ENCODE results near the gene FAN1. TPM values are rescaled to one million over a fixed set of nuclear protein-coding genes. Genes with fewer than 3 reads are reported as not detected.

FAN1 gene
- total RNA-seq, 1 experiment from 2014 or later: 28.2 TPM

DNA sequence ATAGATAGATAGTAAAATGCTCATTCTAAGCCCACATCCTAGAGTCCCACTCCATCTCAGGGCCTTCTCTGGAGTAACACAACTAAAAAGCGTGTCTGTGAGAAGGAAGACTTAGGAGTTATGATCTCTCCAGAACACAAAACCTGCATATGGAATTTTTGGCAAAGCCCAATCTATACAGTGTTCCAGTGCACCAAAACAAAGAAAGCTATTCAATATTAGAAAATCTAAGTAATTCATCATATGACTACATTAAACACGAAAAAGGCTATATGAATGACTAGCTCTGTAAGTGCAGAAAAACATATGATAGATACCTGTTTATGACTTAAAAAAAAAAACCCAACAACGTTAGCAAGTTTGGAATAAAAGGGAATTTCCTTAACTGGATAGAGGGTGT lies 60.0 kb downstream of the FAN1 start:
- H3T11ph ChIP-seq (ENCODE audit: low read length): no peak overlapping the region
- H3K4ac ChIP-seq (ENCODE audit: low read depth, low read length): no peak overlapping the region
- H3K9me3 Mint-ChIP-seq: no peaks in the 10 kb centered on the region
- H2BK20ac ChIP-seq (ENCODE audit: low read depth, low read length, poor library complexity, severe bottlenecking): no peak overlapping the region
- no peak overlapping the region for H4K5ac ChIP-seq (ENCODE audit: insufficient read length, low read depth, low read length)
- H3K23me2 ChIP-seq (ENCODE audit: insufficient read length, low read depth, low read length, poor library complexity, severe bottlenecking): no peaks in the 10 kb centered on the region
- no peak overlapping the region for H3K18ac ChIP-seq (ENCODE audit: insufficient read length, low read depth, low read length)
- no peak for DNase-seq
- no peak overlapping the region for H3K56ac ChIP-seq (ENCODE audit: insufficient read length, low read depth, low read length)
- H3K23ac ChIP-seq (ENCODE audit: insufficient read length, low read depth, low read length): no peak overlapping the region
- H3K4me1 Mint-ChIP-seq: peaks cover 0 to 8% of the 10 kb centered on the region in 2 experiments; a peak in 1 of 4 replicates
- H3K9me3 ChIP-seq (ENCODE audit: control insufficient read depth, low read depth, low read length): no peaks in the 10 kb centered on the region
- peaks cover 0 to 32% (median 6%) of the 10 kb centered on the region in 3 experiments; a peak in 5 of 7 replicates for H3K36me3 Mint-ChIP-seq (ENCODE audit: insufficient read depth in 1 of 3, low read depth in 3 of 3)
- H3K9ac ChIP-seq (ENCODE audit: extremely low read depth, insufficient read length, low read length): no peak overlapping the region
- no peak overlapping the region for H3K14ac ChIP-seq (ENCODE audit: insufficient read depth, low read length)
- H3K27ac Mint-ChIP-seq: no peak overlapping the region
- TF ChIP-seq, protein P1, sequence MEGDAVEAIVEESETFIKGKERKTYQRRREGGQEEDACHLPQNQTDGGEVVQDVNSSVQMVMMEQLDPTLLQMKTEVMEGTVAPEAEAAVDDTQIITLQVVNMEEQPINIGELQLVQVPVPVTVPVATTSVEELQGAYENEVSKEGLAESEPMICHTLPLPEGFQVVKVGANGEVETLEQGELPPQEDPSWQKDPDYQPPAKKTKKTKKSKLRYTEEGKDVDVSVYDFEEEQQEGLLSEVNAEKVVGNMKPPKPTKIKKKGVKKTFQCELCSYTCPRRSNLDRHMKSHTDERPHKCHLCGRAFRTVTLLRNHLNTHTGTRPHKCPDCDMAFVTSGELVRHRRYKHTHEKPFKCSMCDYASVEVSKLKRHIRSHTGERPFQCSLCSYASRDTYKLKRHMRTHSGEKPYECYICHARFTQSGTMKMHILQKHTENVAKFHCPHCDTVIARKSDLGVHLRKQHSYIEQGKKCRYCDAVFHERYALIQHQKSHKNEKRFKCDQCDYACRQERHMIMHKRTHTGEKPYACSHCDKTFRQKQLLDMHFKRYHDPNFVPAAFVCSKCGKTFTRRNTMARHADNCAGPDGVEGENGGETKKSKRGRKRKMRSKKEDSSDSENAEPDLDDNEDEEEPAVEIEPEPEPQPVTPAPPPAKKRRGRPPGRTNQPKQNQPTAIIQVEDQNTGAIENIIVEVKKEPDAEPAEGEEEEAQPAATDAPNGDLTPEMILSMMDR (conservative IDR thresholded peaks at IDR 0.05): no peak
- no peak overlapping the region for H3K4me3 Mint-ChIP-seq
- H2BK12ac ChIP-seq (ENCODE audit: insufficient read length, low read depth, low read length): no peak overlapping the region
- no peaks in the 10 kb centered on the region for H3K27me3 Mint-ChIP-seq (ENCODE audit: low read depth)
- H2AK5ac ChIP-seq (ENCODE audit: insufficient read length, low read length): no peak overlapping the region
- no peaks in the 10 kb centered on the region for H3K79me2 ChIP-seq (ENCODE audit: insufficient read depth, low read length)
- no CpG with 5 or more reads among the region's 3 CpGs for WGBS (ENCODE audit: extremely low coverage, insufficient read length, low lambda C conversion rate)
- H3K27me3 ChIP-seq (ENCODE audit: insufficient read depth, low read length): no peaks in the 10 kb centered on the region
- no peak overlapping the region for H3K4me2 ChIP-seq (ENCODE audit: insufficient read depth, insufficient read length, low read length)
- no peaks in the 10 kb centered on the region for H4K20me1 ChIP-seq (ENCODE audit: control insufficient read depth, insufficient read depth, insufficient read length)
- no peak overlapping the region for H2BK120ac ChIP-seq (ENCODE audit: low read depth, low read length, poor library complexity, severe bottlenecking)
- no peaks in the 10 kb centered on the region for H3K79me1 ChIP-seq (ENCODE audit: insufficient read depth, low read depth, low read length, poor library complexity, severe bottlenecking)
- H4K8ac ChIP-seq (replicated peaks; ENCODE audit: insufficient read length, low read depth, low read length): no peak overlapping the region
- H3K27ac ChIP-seq (ENCODE audit: insufficient read length, low read depth, low read length): no peak overlapping the region
- no peak overlapping the region for H4K91ac ChIP-seq (ENCODE audit: insufficient read length, low read depth, low read length)
- H3K4me1 ChIP-seq (ENCODE audit: insufficient read depth, low read length): no peaks in the 10 kb centered on the region
- H2BK5ac ChIP-seq (ENCODE audit: insufficient read length, low read length): no peak overlapping the region
- no peak overlapping the region for H2AFZ ChIP-seq (ENCODE audit: low read length)
- H2BK15ac ChIP-seq (ENCODE audit: low read depth, low read length): no peak overlapping the region

All from H9 (cell line).